Osteoblast (primary cell): ENCODE results near the gene PRPF40A. TPM values are rescaled to one million over a fixed set of nuclear protein-coding genes. Genes with fewer than 3 reads are reported as not detected.
"Not testable (repeated sequence)": the region's sequence is repeated elsewhere in the genome, so short reads cannot be mapped to it uniquely, and the experiment has no call there.

ENCODE experiments used
- DNase-seq: peaks from one replicate; pipeline ENCODE4 v3.0.0; 2011; ENCODE audit warnings: low spot score, mixed read lengths; ENCODE audit not compliant: insufficient read length; ENCODE audit errors: missing footprints
- H2AFZ ChIP-seq: 2 replicates; pipeline ENCODE4 v1.6.0; 2011; ENCODE audit warnings: mild to moderate bottlenecking, low read length
- H3K27ac ChIP-seq: 2 replicates; pipeline ENCODE4 v1.5.1; 2011; ENCODE audit warnings: mild to moderate bottlenecking, low read depth, low read length, moderate library complexity
- H3K27me3 ChIP-seq: 2 replicates; pipeline ENCODE4 v1.6.0; 2012; ENCODE audit warnings: mild to moderate bottlenecking, control low read depth, inconsistent platforms, low read length, moderate library complexity; ENCODE audit not compliant: insufficient read depth
- H3K36me3 ChIP-seq: 2 replicates; pipeline ENCODE4 v1.5.1; 2011; ENCODE audit warnings: mild to moderate bottlenecking, low read length, control low read depth, moderate library complexity; ENCODE audit not compliant: insufficient read depth
- H3K4me1 ChIP-seq: 2 replicates; pipeline ENCODE4 v1.5.1; 2011; ENCODE audit warnings: mild to moderate bottlenecking, low read length, control low read depth, moderate library complexity; ENCODE audit not compliant: insufficient read depth
- H3K4me2 ChIP-seq: 2 replicates; pipeline ENCODE4 v1.6.0; 2011; ENCODE audit warnings: mild to moderate bottlenecking, low read length; ENCODE audit not compliant: insufficient read depth
- H3K4me3 ChIP-seq: fragments of 200-600 bp; sonication (generic); 3 replicates; pipeline ENCODE4 v1.5.1; 2012; ENCODE audit warnings: mild to moderate bottlenecking, low read length, inconsistent platforms; ENCODE audit not compliant: insufficient read depth
- H3K79me2 ChIP-seq: 2 replicates; pipeline ENCODE4 v1.6.0; 2012; ENCODE audit warnings: mild to moderate bottlenecking, low read length, control low read depth, inconsistent platforms; ENCODE audit not compliant: insufficient read depth
- H3K9me3 ChIP-seq: 2 replicates; pipeline ENCODE4 v1.5.1; 2011; ENCODE audit warnings: low read depth, low read length, control low read depth
- H4K20me1 ChIP-seq: 2 replicates; pipeline ENCODE4 v1.6.0; 2012; ENCODE audit warnings: mild to moderate bottlenecking, low read length, control low read depth; ENCODE audit not compliant: insufficient read depth
- CTCF ChIP-seq: IDR thresholded peaks from 2 replicates; pipeline ENCODE4 v1.5.1; 2011; ENCODE audit warnings: mild to moderate bottlenecking, low read depth, low read length, moderate library complexity; ENCODE audit errors: extremely low read depth
- total RNA-seq: library from RNA; depleted of rRNA; stranded (reverse); fragments of >200 nt; gene quantifications from 2 replicates; pipeline ENCODE4 v1.2.3, GENCODE V29; 2012

The PRPF40A gene
- total RNA-seq, 1 donor, result 109 TPM

GRCh38 chr2:152730591-152731333 lies 13.5 kb upstream of the PRPF40A start:
- Histone ChIP-seq H3K9me3 (no peaks in the 10 kb centered on the region), H3K79me2 (peaks cover 7% of the 10 kb centered on the region), H3K27ac (no peak overlapping the region), H3K27me3 (no peaks in the 10 kb centered on the region), H3K4me2 (no peak overlapping the region), H4K20me1 (no peaks in the 10 kb centered on the region), H3K4me3 (no peak overlapping the region), H3K4me1 (no peaks in the 10 kb centered on the region), H3K36me3 (no peaks in the 10 kb centered on the region), H2AFZ (no peak overlapping the region)
- TF ChIP-seq CTCF, result no peak
- DNase-seq, result no peak

GRCh38 chr2:152729844-152730243 lies 12.6 kb upstream of the PRPF40A start:
- no peaks in the 10 kb centered on the region for H3K9me3 ChIP-seq
- H4K20me1 ChIP-seq, result no peaks in the 10 kb centered on the region
- no peaks in the 10 kb centered on the region for H3K36me3 ChIP-seq
- no peak overlapping the region for H3K4me2 ChIP-seq
- no peak for DNase-seq
- no peak overlapping the region for H3K4me3 ChIP-seq
- TF ChIP-seq CTCF, result no peak
- H3K4me1 ChIP-seq, result no peaks in the 10 kb centered on the region
- no peak overlapping the region for H3K27ac ChIP-seq
- peaks cover 7% of the 10 kb centered on the region for H3K79me2 ChIP-seq
- H2AFZ ChIP-seq, result no peak overlapping the region
- no peaks in the 10 kb centered on the region for H3K27me3 ChIP-seq

GRCh38 chr2:152723918-152724317 lies 6.7 kb upstream of the PRPF40A start:
- Histone ChIP-seq H2AFZ (no peak overlapping the region), H3K9me3 (no peaks in the 10 kb centered on the region), H4K20me1 (no peaks in the 10 kb centered on the region), H3K4me1 (peaks cover 13% of the 10 kb centered on the region), H3K4me2 (no peak overlapping the region), H3K4me3 (no peak overlapping the region), H3K79me2 (peaks cover 45% of the 10 kb centered on the region), H3K27me3 (no peaks in the 10 kb centered on the region), H3K27ac (no peak overlapping the region), H3K36me3 (no peaks in the 10 kb centered on the region)
- no peak for DNase-seq
- TF ChIP-seq CTCF, result no peak

GRCh38 chr2:152722639-152723038 lies 5.4 kb upstream of the PRPF40A start:
- not testable (repeated sequence) for DNase-seq, H4K20me1 ChIP-seq, H3K4me3 ChIP-seq, H3K4me2 ChIP-seq, H2AFZ ChIP-seq, H3K9me3 ChIP-seq, H3K27me3 ChIP-seq, H3K27ac ChIP-seq, H3K36me3 ChIP-seq
- peaks cover 15% of the 10 kb centered on the region for H3K4me1 ChIP-seq
- peaks cover 49% of the 10 kb centered on the region for H3K79me2 ChIP-seq
